Sciatic nerve (tissue), 2 donors: ENCODE data around the gene RLF. TPM values are rescaled to one million over a fixed set of nuclear protein-coding genes. Genes with fewer than 3 reads are reported as not detected.

Experiments used
- ATAC-seq: fragments of 200-7000 bp; cut with Tn5 transposase; one replicate; pipeline ENCODE4 v1.9.1; 2020; ENCODE audit warnings: mild to moderate bottlenecking, moderate library complexity
- DNase-seq: peaks from one replicate; pipeline ENCODE4 v3.0.0-alpha.2; 2020; ENCODE audit warnings: low spot score
- intact Hi-C: fragments of 100-400 bp; cut with DNase I; formaldehyde crosslinking; loops from one replicate; pipeline ENCODE4 v1.14.2; 2022
- total RNA-seq: library from RNA; stranded (reverse); fragmentation: NEBNext Ultra II Directional; extraction: Animal tissue kit (Norgen Biotek cat#: 25700); gene quantifications from one replicate; pipeline ENCODE4 v1.2.1, GENCODE V29; 2021
- donor health status: DM: no; HTN: no; CAD: no.
- donor health status: DM: no; HTN: no; CAD: no.

RLF gene
- total RNA-seq: 23.8 TPM

GRCh38 chr1:40161125-40161887 is at the start of gene RLF:
Gene RLF, plus strand, starts transcription at chr1:40161387. Its CDS starts 13 bp downstream, at chr1:40161400.
- ATAC-seq (peak; percentile 100), DNase-seq (peak; percentile 98)
- intact Hi-C loops: no loop called here

- ATAC-seq (no peak), DNase-seq (no peak)
- intact Hi-C loops: no loop called here
Observed at GRCh38 chr1:40114400-40114799, 46.8 kb upstream of the RLF start.

- no peak for ATAC-seq
- intact Hi-C loops: no loop called here
- DNase-seq: no peak
Observed at GRCh38 chr1:40120128-40120527, 41.1 kb upstream of the RLF start.

- no peak for DNase-seq
- ATAC-seq: no peak
- intact Hi-C loops: no loop called here
Observed at GRCh38 chr1:40122855-40123254, 38.3 kb upstream of the RLF start.

GRCh38 chr1:40130892-40131291 is 30.3 kb upstream of the RLF start:
- intact Hi-C loops: no loop called here
- DNase-seq (no peak), ATAC-seq (no peak)

GRCh38 chr1:40132383-40133311 is 28.5 kb upstream of the RLF start:
- no peak for DNase-seq
- intact Hi-C loops: no loop called here
- no peak for ATAC-seq

GRCh38 chr1:40133312-40133665 is 27.9 kb upstream of the RLF start:
- ATAC-seq: no peak
- no peak for DNase-seq
- intact Hi-C loops: no loop called here

- no peak for DNase-seq
- no peak for ATAC-seq
- intact Hi-C loops: no loop called here
Observed at GRCh38 chr1:40133839-40134238, 27.3 kb upstream of the RLF start.

GRCh38 chr1:40140211-40140973 is 20.8 kb upstream of the RLF start:
- intact Hi-C loops: loop anchor here (5.0 kb wide), 1 partner anchor 197 kb away; no protein-coding TSS in a partner anchor
- ATAC-seq (no peak), DNase-seq (no peak)

- intact Hi-C loops: loop anchor here (5.0 kb wide), 1 partner anchor 195 kb away; no protein-coding TSS in a partner anchor
- DNase-seq (no peak), ATAC-seq (no peak)
Observed at GRCh38 chr1:40141878-40142535, 19.2 kb upstream of the RLF start.

- intact Hi-C loops: loop anchor here (5.0 kb wide), 1 partner anchor 193 kb away; no protein-coding TSS in a partner anchor
- DNase-seq (no peak), ATAC-seq (peak; percentile 88)
Observed at GRCh38 chr1:40143891-40144575, 17.2 kb upstream of the RLF start.

- intact Hi-C loops: no loop called here
- ATAC-seq: no peak
- DNase-seq: no peak
Observed at GRCh38 chr1:40151457-40152079, 9.6 kb upstream of the RLF start.

GRCh38 chr1:40153073-40153770 is 8.0 kb upstream of the RLF start:
- peak; percentile 59 for ATAC-seq
- intact Hi-C loops: no loop called here

GRCh38 chr1:40155135-40155534 is 6.1 kb upstream of the RLF start:
- intact Hi-C loops: no loop called here
- DNase-seq (no peak), ATAC-seq (no peak)

More at GRCh38 chr1:40153073-40153770, 8.0 kb upstream of the RLF start:
- DNase-seq: no peak

GRCh38 chr1:40155910-40156309 is 5.3 kb upstream of the RLF start:
- no peak for DNase-seq
- ATAC-seq: no peak
- intact Hi-C loops: no loop called here

GRCh38 chr1:40160806-40161124 is 422 bp upstream of the RLF start:
- DNase-seq: no peak
- ATAC-seq: no peak
- intact Hi-C loops: no loop called here

- no peak for ATAC-seq
- intact Hi-C loops: no loop called here
- DNase-seq: no peak
Observed at GRCh38 chr1:40161888-40162397, 756 bp downstream of the RLF start.
